GM19193 (cell line): ENCODE results near the gene UCP3.

Experiments
- POLR2A ChIP-seq: IDR thresholded peaks from 4 replicates; pipeline ENCODE4 v1.6.1; 2011; ENCODE audit not compliant: insufficient read depth, insufficient read length; ENCODE audit errors: extremely low read depth

UCP3 gene

GRCh38 chr11:74008373-74009229 lies at the start of gene UCP3:
Gene UCP3, minus strand, starts transcription at chr11:74009085. Its CDS starts 2,043 bp downstream, at chr11:74007042.
- no peak for TF ChIP-seq POLR2A

GRCh38 chr11:74057249-74058151 lies 48.6 kb upstream of the UCP3 start:
- no peak for TF ChIP-seq POLR2A

GRCh38 chr11:74055938-74056337 lies 47.1 kb upstream of the UCP3 start:
- TF ChIP-seq POLR2A, result no peak

GRCh38 chr11:74050465-74050864 lies 41.6 kb upstream of the UCP3 start:
- TF ChIP-seq POLR2A, result no peak

- TF ChIP-seq POLR2A, result no peak
These were observed 40.1 kb upstream of the UCP3 start for GRCh38 chr11:74048993-74049392.

- no peak for TF ChIP-seq POLR2A
These were observed 35.7 kb upstream of the UCP3 start for GRCh38 chr11:74044538-74044937.

- TF ChIP-seq POLR2A, result no peak
These were observed 34.6 kb upstream of the UCP3 start for GRCh38 chr11:74043450-74043849.

GRCh38 chr11:74037309-74037708 lies 28.4 kb upstream of the UCP3 start:
- no peak for TF ChIP-seq POLR2A

GRCh38 chr11:74035264-74035663 lies 26.4 kb upstream of the UCP3 start:
- no peak for TF ChIP-seq POLR2A

GRCh38 chr11:74033046-74033445 lies 24.2 kb upstream of the UCP3 start:
- no peak for TF ChIP-seq POLR2A

- TF ChIP-seq POLR2A, result no peak
These were observed 22.1 kb upstream of the UCP3 start for GRCh38 chr11:74030723-74031676.

- no peak for TF ChIP-seq POLR2A
These were observed 16.7 kb upstream of the UCP3 start for GRCh38 chr11:74025467-74026166.

GRCh38 chr11:74024261-74025029 lies 15.6 kb upstream of the UCP3 start:
- TF ChIP-seq POLR2A, result no peak

- TF ChIP-seq POLR2A, result no peak
These were observed 14.4 kb upstream of the UCP3 start for GRCh38 chr11:74023276-74023675.

GRCh38 chr11:74022546-74022945 lies 13.7 kb upstream of the UCP3 start:
- TF ChIP-seq POLR2A, result no peak
